Neural progenitor cell (in vitro differentiated cells): Measurements from ENCODE around the gene COX19. TPM values are rescaled to one million over a fixed set of nuclear protein-coding genes. Genes with fewer than 3 reads are reported as not detected.

Experiments used
- DNase-seq: peaks from one replicate; pipeline ENCODE4 v3.0.0-alpha.2; 2016; ENCODE audit warnings: low spot score
- H2AFZ ChIP-seq: fragments of 200-600 bp; sonication (generic); replicated peaks from 2 replicates; pipeline ENCODE4 v1.6.1; 2016; ENCODE audit warnings: antibody characterized with exemption
- H3F3A ChIP-seq: fragments of 200-600 bp; sonication (generic); 2 replicates; pipeline ENCODE4 v1.6.1; 2016; ENCODE audit warnings: antibody characterized with exemption, low read depth
- H3K27ac ChIP-seq: fragments of 200-600 bp; sonication (generic); 2 replicates; pipeline ENCODE4 v1.5.1; 2016; ENCODE audit warnings: mild to moderate bottlenecking
- H3K27me3 ChIP-seq: fragments of 200-600 bp; sonication (generic); 2 replicates; pipeline ENCODE4 v1.6.1; 2016; ENCODE audit warnings: mild to moderate bottlenecking, moderate library complexity
- H3K36me3 ChIP-seq: fragments of 200-600 bp; sonication (generic); 2 replicates; pipeline ENCODE4 v1.5.1; 2016
- H3K4me1 ChIP-seq: fragments of 200-600 bp; sonication (generic); 2 replicates; pipeline ENCODE4 v1.6.1; 2016; ENCODE audit warnings: mixed run types
- H3K4me2 ChIP-seq: fragments of 200-600 bp; sonication (generic); 2 replicates; pipeline ENCODE4 v1.6.1; 2016
- H3K4me3 ChIP-seq: fragments of 200-600 bp; sonication (generic); 2 replicates; pipeline ENCODE4 v1.5.1; 2016
- H3K79me2 ChIP-seq: fragments of 200-600 bp; sonication (generic); 2 replicates; pipeline ENCODE4 v1.6.1; 2016; ENCODE audit warnings: low read depth
- H3K9ac ChIP-seq: fragments of 200-600 bp; sonication (generic); 2 replicates; pipeline ENCODE4 v1.6.1; 2016
- H3K9me3 ChIP-seq: fragments of 200-600 bp; sonication (generic); 2 replicates; pipeline ENCODE4 v1.5.1; 2016; ENCODE audit warnings: low read depth
- H4K20me1 ChIP-seq: fragments of 200-600 bp; sonication (generic); 2 replicates; pipeline ENCODE4 v1.6.1; 2016; ENCODE audit warnings: low read depth
- H3K27ac Mint-ChIP-seq: 3 replicates; pipeline ENCODE4 v1.8.0; 2021; ENCODE audit warnings: mixed read lengths
- H3K27me3 Mint-ChIP-seq: 2 replicates; pipeline ENCODE4 v1.8.0; 2022; ENCODE audit warnings: low read depth, mild to moderate bottlenecking, inconsistent platforms, moderate library complexity, mixed read lengths; ENCODE audit not compliant: insufficient read depth
- H3K36me3 Mint-ChIP-seq: 3 replicates; pipeline ENCODE4 v1.8.0; 2021; ENCODE audit warnings: mixed read lengths
- H3K4me1 Mint-ChIP-seq: 3 replicates; pipeline ENCODE4 v1.8.0; 2021; ENCODE audit warnings: mixed read lengths
- H3K4me3 Mint-ChIP-seq: 3 replicates; pipeline ENCODE4 v1.8.0; 2021; ENCODE audit warnings: mild to moderate bottlenecking, moderate library complexity, mixed read lengths
- H3K9me3 Mint-ChIP-seq: 3 replicates; pipeline ENCODE4 v1.8.0; 2020; ENCODE audit warnings: mixed read lengths
- CTCF ChIP-seq: fragments of 200-600 bp; sonication (generic); IDR thresholded peaks from 2 replicates; pipeline ENCODE4 v1.5.1; 2017; ENCODE audit warnings: antibody characterized with exemption, mild to moderate bottlenecking
- EZH2 ChIP-seq: fragments of 200-600 bp; sonication (generic); IDR thresholded peaks from 2 replicates; pipeline ENCODE4 v1.6.1; 2017; ENCODE audit warnings: antibody characterized with exemption, mild to moderate bottlenecking, moderate library complexity
- EZH2phosphoT487 ChIP-seq: fragments of 200-600 bp; sonication (generic); IDR thresholded peaks from 2 replicates; pipeline ENCODE4 v1.6.1; 2017; ENCODE audit warnings: antibody characterized with exemption
- total RNA-seq: library from RNA; depleted of rRNA; stranded (reverse); fragments of >200 nt; gene quantifications from 2 replicates; pipeline ENCODE4 v1.2.3, GENCODE V29; 2015; ENCODE audit warnings: low replicate concordance

Gene COX19
- total RNA-seq, 1 donor from 2014 or later: 15.1 TPM

GRCh38 chr7:969403-969802 lies 5.9 kb downstream of the COX19 start:
- peaks cover 15% of the 10 kb centered on the region for H3K4me1 ChIP-seq
- H3K9ac ChIP-seq: no peak overlapping the region
- H3K27ac ChIP-seq: no peak overlapping the region
- no peak overlapping the region for H3K4me3 ChIP-seq
- Mint-ChIP-seq H3K9me3 (no peaks in the 10 kb centered on the region), H3K27ac (no peak overlapping the region), H3K36me3 (peaks cover 13% of the 10 kb centered on the region), H3K27me3 (peaks cover 5% of the 10 kb centered on the region), H3K4me1 (peaks cover 15% of the 10 kb centered on the region), H3K4me3 (no peak overlapping the region)
- peaks cover 36% of the 10 kb centered on the region for H3K79me2 ChIP-seq
- TF ChIP-seq EZH2phosphoT487 (no peak), EZH2 (no peak), CTCF (no peak)
- H4K20me1 ChIP-seq: peaks cover 38% of the 10 kb centered on the region
- H3F3A ChIP-seq: peaks cover 4% of the 10 kb centered on the region
- no peaks in the 10 kb centered on the region for H3K27me3 ChIP-seq
- H3K4me2 ChIP-seq: no peak overlapping the region
- no peak for DNase-seq
- H3K36me3 ChIP-seq: no peaks in the 10 kb centered on the region
- H2AFZ ChIP-seq: no peak overlapping the region
- no peaks in the 10 kb centered on the region for H3K9me3 ChIP-seq

- H3K27me3 Mint-ChIP-seq: peaks cover 8% of the 10 kb centered on the region
- Histone ChIP-seq H3K27me3 (no peaks in the 10 kb centered on the region), H3K4me2 (no peak overlapping the region), H3F3A (peaks cover 4% of the 10 kb centered on the region), H3K36me3 (no peaks in the 10 kb centered on the region), H3K9ac (no peak overlapping the region), H4K20me1 (peaks cover 29% of the 10 kb centered on the region), H3K79me2 (peaks cover 27% of the 10 kb centered on the region), H3K4me1 (peaks cover 9% of the 10 kb centered on the region), H3K9me3 (no peaks in the 10 kb centered on the region), H3K27ac (no peak overlapping the region), H3K4me3 (no peak overlapping the region), H2AFZ (no peak overlapping the region)
- no peak for DNase-seq
- TF ChIP-seq CTCF (no peak), EZH2 (no peak), EZH2phosphoT487 (no peak)
- H3K9me3 Mint-ChIP-seq: no peaks in the 10 kb centered on the region
- H3K4me3 Mint-ChIP-seq: no peak overlapping the region
- H3K36me3 Mint-ChIP-seq: peaks cover 13% of the 10 kb centered on the region
- no peak overlapping the region for H3K27ac Mint-ChIP-seq
- H3K4me1 Mint-ChIP-seq: peaks cover 12% of the 10 kb centered on the region
Measured at GRCh38 chr7:968205-969105, 6.9 kb downstream of the COX19 start.

GRCh38 chr7:967361-968082 lies 7.8 kb downstream of the COX19 start:
- H3K4me1 ChIP-seq: peaks cover 9% of the 10 kb centered on the region
- H3K4me3 Mint-ChIP-seq: no peak overlapping the region
- H3K36me3 ChIP-seq: no peaks in the 10 kb centered on the region
- H2AFZ ChIP-seq: no peak overlapping the region
- H3K4me1 Mint-ChIP-seq: peaks cover 12% of the 10 kb centered on the region
- no peaks in the 10 kb centered on the region for H3K27me3 ChIP-seq
- H3K4me2 ChIP-seq: no peak overlapping the region
- no peaks in the 10 kb centered on the region for H3K9me3 Mint-ChIP-seq
- H3K9me3 ChIP-seq: no peaks in the 10 kb centered on the region
- H3F3A ChIP-seq: peaks cover 4% of the 10 kb centered on the region
- H3K27me3 Mint-ChIP-seq: peaks cover 8% of the 10 kb centered on the region
- peaks cover 17% of the 10 kb centered on the region for H3K79me2 ChIP-seq
- no peak overlapping the region for H3K4me3 ChIP-seq
- no peak for DNase-seq
- H3K27ac ChIP-seq: no peak overlapping the region
- no peak overlapping the region for H3K27ac Mint-ChIP-seq
- TF ChIP-seq CTCF: no peak
- TF ChIP-seq EZH2phosphoT487: no peak
- TF ChIP-seq EZH2: no peak
- peaks cover 13% of the 10 kb centered on the region for H3K36me3 Mint-ChIP-seq
- H4K20me1 ChIP-seq: peaks cover 21% of the 10 kb centered on the region
- no peak overlapping the region for H3K9ac ChIP-seq
